Activated T-cell treated with anti-CD3 and anti-CD28 coated beads, Interleukin-2, amount 50 U/mL, for 1 hour (primary cell): ENCODE results near the gene PRUNE2.
"Not testable (repeated sequence)": the region's sequence is repeated elsewhere in the genome, so short reads cannot be mapped to it uniquely, and the experiment has no call there.

Experiments used
- DNase-seq: peaks from one replicate; pipeline ENCODE4 v3.0.0-alpha.2; 2020

The PRUNE2 gene, protein sequence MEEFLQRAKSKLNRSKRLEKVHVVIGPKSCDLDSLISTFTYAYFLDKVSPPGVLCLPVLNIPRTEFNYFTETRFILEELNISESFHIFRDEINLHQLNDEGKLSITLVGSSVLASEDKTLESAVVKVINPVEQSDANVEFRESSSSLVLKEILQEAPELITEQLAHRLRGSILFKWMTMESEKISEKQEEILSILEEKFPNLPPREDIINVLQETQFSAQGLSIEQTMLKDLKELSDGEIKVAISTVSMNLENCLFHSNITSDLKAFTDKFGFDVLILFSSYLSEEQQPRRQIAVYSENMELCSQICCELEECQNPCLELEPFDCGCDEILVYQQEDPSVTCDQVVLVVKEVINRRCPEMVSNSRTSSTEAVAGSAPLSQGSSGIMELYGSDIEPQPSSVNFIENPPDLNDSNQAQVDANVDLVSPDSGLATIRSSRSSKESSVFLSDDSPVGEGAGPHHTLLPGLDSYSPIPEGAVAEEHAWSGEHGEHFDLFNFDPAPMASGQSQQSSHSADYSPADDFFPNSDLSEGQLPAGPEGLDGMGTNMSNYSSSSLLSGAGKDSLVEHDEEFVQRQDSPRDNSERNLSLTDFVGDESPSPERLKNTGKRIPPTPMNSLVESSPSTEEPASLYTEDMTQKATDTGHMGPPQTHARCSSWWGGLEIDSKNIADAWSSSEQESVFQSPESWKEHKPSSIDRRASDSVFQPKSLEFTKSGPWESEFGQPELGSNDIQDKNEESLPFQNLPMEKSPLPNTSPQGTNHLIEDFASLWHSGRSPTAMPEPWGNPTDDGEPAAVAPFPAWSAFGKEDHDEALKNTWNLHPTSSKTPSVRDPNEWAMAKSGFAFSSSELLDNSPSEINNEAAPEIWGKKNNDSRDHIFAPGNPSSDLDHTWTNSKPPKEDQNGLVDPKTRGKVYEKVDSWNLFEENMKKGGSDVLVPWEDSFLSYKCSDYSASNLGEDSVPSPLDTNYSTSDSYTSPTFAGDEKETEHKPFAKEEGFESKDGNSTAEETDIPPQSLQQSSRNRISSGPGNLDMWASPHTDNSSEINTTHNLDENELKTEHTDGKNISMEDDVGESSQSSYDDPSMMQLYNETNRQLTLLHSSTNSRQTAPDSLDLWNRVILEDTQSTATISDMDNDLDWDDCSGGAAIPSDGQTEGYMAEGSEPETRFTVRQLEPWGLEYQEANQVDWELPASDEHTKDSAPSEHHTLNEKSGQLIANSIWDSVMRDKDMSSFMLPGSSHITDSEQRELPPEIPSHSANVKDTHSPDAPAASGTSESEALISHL (N-terminal part only)

DNA sequence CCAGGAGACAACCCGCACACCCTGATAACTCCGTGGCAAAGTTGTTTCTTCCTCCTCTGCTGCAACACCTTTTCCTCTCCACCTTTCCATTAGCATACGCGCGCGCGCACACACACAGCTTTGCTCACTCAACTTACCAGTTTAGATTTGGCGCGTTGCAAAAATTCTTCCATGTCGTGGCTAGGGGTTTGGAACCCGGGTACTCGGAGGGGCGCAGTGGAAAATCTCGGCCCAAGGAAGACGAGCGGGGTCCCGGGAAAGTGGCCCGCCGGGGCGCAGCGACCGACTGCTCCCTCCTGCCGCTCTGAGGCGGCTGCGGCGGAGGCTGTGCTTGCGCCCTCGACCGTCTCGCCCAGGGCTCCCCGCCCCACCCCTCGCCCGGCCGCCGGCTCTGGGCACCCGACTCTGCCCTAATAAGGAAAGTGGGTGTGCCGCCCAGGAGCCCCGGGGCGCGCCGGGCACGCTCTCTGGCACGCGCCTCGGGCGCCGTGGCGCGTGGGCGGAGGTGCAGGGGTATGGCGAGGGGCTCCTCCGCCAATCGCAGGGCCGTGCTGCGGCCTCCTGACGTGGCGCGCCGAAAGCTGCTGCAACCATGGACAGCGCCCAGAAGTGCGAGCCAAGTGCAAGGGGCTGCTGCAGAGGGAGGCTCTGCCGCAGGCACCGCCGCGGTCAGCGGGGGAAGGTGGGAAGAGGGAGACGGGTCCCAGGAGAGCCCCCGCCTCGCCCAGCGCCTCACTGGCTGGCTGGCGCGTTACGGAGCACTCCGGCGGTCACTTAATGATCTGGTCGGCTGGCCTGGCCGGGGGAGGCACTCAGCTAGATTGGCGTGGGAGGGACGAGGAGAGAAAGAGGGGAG is at the start of gene PRUNE2:
Gene PRUNE2 (minus strand): TSS at position 324 of the 856 bp plus-strand sequence. CDS start 151 bp downstream, at position 173.
- DNase-seq, result no peak

DNA sequence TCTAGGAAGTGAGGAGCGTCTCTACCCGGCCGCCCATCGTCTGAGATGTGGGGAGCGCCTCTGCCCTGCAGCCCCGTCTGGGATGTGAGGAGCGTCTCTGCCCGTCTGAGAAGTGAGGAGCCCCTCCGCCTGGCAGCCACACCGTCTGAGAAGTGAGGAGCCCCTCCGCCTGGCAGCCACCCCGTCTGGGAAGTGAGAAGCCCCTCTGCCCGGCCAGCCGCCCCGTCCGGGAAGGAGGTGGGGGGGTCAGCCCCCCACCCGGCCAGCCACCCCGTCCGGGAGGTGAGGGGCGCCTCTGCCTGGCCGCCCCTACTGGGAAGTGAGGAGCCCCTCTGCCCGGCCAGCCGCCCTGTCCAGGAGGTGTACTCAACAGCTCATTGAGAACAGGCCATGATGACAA is 49.5 kb upstream of the PRUNE2 start:
- not testable (repeated sequence) for DNase-seq

DNA sequence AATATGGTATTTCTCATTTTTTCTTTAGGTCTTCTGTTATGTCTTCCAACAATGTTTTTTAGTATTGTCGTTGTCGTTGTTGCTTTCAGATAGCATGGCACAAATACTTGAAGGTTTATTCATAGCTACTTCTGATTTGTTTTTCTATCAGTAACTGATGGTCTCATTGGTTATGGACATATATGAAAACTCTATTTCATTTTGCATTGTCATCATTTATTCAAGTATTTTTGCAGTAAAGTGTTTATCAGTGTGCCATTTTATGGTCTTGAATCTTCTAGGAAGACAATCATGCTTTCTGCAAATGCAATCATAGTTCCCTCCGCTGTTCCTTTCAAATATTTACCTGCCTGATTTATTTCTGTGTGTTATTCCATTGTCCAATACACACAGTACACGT is 44.0 kb upstream of the PRUNE2 start:
- DNase-seq, result no peak

DNA sequence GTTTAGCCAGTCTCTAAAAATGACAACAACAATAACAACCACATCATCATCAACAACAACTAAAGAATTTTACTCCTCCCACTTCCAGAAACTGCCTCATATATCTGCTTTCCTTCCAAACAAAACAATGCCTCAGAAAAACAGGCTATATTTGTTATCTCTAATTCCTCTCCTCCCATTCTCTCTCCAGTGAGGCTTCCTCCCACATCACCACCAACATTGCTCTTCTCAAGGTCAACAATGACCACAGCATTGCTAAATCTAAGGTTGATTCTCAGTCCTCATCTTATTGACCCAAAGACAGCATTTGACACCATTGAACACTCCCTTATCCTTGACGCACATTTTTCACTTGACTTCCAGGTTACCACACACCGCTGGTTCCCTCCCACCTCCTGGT is 38.1 kb upstream of the PRUNE2 start:
- DNase-seq, result no peak

DNA sequence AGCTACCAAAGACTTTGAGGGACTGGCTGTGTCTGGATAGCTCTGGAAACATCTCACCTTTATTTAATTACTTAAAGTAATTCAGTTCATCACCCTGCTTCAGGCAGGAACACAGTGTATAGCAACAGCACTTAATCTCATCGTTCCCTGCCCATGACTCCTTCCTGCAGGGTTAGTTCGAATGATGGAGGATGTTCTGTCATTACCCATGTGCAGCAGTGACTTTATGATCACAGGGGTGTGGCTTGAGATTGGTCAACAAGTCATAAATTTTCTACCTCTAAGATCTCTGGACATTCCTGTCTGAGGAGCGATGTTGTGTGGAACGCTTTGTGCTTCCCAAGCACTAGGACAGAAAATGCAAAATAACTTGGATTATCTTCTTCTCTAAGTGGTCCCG is 37.1 kb upstream of the PRUNE2 start:
- no peak for DNase-seq

DNA sequence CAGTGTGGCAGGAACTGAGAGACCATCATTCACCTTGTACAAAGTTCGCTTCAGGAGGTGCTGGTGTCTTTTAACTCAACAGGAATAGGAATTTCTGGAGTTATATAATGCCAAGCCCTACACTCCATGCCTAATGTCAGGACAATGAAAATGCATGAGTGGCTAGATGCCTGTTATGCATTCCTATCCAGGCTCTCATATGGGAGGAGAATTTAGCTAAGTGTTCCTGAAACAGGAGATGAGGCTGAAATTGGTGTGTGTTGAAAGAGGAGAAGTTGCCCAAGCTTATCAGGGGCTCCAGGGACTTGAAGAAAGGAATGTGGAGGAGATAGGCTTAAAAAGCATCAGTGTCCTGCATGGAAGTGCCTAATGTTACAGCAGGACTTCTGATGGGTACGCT is 26.8 kb upstream of the PRUNE2 start:
- no peak for DNase-seq

DNA sequence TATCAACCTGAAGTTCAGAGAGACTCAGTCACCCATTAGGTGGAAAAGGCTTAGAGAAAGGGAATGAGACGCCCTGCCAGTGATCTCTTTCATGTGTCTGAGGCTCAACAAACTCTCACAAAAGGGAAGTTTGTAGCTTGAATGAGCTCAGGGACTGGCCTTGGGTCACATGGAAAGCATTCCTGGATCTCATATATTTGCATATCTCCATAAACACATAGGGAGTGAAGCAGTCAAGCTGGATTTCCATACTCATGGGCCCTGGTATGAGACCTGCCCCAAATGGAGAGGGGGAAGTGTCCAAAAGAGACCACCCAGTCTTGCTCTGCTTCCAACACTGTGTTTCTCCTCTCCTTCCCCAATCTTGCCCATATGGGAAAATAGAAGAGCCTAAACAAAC is 26.4 kb upstream of the PRUNE2 start:
- DNase-seq, result no peak

DNA sequence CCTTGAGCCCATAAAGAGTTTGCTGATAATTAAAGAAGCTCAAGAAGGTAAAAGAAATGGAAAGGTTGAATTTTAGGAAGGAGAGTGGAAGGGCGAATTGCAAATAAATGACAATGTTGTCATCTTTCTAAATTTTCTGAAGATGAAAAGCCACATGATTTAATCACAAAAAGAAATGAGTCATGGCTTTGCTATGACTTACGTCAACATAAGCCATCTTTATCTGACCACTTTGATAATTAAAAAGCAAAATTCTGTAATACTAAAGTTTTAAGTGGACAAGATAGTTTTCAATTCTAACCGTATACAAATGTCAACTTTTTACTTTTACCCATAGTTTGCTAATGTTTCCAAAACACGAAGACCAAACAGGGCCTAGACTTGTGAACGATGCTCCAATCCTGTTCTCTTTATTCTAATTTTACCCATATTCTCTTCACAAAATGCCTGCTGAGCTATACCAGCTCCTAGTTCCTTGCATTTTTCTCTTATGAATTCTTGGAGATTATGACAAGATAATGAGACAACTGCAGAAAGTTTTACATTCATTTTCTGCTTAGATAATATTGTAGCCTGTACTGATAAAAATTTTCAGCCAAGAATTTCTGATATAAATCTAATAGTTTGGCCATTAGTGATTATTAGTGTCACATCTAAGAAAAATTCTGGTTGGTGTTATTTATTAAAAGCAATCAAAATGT is 21.8 kb upstream of the PRUNE2 start:
- DNase-seq, result no peak

DNA sequence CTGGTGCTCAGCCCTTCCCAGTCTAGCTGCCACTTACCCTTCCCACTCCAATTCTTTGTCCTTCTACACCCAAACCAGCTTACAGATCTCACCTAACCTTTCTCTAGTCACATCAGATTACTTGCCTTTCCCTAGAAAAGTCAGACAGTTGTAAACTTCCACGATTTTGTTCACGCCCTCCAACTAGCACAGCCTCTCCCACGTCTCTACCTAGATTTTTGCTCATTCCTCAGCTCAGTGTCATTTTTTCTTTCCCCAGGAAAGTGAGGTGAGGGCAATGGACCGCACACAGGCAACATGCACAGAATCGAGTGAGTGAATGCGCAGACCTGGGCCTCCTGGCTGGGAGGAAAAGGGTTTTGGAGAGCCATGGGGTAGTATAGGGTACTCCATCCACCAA is 20.9 kb upstream of the PRUNE2 start:
- no peak for DNase-seq

DNA sequence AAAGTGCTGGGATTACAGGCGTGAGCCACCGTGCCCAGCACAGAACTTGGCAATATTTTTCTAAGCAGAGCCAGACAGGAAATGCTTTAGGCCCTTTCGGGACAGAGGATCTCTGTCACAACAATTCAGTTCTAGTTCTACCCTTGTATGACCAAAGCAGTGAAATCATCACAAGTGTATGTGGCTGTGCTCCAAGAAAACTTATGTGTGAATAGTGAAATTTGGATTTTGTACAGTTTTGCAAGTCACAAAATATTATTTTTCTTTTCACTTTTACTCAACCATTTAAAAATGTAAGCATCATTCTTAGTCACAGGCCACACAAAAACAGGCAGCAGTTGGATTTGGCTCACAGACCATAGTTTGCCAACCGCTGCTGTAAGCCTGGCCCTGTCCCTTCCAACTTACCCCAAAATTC is 20.4 kb upstream of the PRUNE2 start:
- DNase-seq, result no peak

DNA sequence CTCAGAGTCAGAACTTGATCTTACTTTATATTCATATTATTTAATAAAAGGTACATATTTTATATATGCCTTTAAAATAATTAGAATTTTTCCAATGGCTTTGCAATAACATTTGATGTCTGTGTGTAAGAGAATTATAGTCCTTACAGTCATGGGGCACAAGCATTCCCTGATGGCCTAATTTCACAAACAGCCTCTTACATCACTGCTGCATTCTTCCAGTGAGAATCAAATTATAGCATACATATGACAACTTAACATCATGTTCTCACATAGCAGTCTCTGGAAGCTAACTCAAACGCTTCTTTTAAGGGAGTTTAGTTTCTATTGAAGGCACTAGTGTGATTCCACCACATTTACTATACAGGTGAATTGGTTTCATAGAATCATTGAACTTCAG is 15.3 kb upstream of the PRUNE2 start:
- no peak for DNase-seq

DNA sequence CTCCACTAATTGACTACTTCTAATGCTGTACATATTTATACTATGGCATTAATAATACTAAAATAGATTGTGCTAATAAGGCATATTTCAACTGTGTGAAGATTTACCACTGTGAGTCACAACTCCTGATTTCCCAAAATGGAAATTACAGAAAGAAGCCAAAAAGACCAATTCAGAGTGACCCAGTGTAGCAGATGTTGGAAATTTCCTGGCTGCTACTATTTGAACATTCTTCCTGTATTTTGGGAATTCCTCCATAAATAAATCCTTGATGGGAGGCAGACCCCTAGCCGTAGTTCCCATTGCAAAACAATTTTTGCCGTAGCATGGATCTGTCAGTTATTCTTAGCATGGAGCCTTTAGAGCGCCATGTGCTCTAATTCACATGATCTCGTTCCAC is 11.4 kb upstream of the PRUNE2 start:
- DNase-seq, result no peak

DNA sequence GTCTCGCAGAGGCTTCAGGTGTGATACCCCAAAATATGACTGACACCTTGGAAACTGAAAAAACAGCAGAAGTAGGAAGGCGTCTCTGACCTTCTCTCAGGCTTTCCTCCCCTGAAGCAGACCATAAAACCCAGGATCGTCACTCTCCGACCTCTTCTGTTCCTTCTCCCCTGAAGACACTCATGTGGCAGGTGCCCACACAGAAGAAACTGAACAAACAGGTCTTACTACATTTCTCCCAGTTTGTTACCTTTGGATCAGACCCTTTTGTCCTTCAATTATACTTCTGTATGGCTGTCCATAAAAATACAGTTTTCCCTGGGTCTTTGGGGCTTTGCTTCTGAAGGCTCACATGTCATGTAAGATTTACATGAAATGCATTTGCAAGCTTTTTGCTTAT is 10.3 kb upstream of the PRUNE2 start:
- no peak for DNase-seq

DNA sequence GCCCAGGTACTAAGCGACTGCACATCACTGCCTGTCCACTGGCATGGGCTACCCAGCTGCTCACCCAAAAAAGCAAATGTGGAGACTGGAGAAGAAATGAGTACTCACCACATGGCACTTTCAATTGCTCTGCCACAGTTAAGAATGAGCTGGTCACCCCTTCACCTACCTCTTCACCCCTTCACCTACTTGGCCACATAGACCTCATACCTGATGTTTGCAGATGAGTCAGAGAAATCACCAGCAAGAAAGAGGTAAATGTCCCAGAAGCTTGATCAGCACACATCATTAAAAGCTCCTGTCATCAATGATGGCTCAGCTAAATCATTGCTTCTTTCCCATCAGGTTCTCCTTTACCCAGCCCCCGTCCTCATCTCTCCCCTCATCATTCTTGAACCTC is 7.6 kb upstream of the PRUNE2 start:
- DNase-seq, result no peak

DNA sequence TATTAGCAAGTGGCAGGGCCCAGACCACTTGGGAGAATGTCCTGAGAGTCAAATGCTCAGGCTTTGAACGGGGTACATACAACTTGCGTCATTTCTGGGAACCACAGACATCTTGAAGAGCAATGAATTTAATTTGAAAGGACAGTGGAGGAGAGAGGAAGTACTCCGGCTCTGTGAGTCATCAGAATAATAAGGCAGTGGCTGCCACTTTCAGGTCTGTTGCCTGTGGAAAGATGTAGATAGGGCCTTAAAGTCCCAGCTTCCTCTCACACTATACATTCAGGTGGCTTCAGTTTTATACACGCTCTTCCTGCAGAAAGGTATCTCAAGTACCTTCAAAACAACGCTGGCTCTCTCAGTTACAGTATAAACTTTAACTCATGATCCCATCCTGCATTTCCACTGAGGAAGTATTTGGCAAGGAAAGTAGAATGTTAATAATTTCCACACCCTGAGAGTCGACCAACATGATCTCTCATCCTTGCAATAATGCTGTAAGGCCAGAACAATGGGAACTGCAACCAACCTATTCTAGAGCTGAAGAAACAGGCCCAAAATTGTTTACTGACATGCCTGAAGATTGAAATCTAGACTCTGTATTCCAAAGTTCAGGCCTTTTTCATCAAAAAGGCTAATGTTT is 6.8 kb upstream of the PRUNE2 start:
- DNase-seq, result no peak

DNA sequence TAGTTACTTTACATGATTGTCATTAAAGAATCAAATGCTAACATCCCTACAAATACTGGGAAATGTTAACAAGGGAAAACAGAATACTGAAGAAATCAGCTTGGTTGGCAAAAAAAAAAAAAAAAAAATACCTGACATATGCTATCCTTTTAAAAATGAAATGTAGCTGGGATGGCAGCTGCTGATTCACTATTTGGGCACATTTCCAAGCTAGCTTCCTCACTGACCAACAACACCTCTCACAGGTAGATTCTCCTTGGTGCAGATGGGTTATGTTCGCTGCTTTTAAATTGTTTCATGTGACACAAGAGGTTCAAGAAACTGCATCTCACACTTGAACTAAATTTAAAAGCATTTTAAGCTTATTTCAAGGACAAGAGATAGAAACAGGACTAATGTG is 6.1 kb upstream of the PRUNE2 start:
- no peak for DNase-seq

DNA sequence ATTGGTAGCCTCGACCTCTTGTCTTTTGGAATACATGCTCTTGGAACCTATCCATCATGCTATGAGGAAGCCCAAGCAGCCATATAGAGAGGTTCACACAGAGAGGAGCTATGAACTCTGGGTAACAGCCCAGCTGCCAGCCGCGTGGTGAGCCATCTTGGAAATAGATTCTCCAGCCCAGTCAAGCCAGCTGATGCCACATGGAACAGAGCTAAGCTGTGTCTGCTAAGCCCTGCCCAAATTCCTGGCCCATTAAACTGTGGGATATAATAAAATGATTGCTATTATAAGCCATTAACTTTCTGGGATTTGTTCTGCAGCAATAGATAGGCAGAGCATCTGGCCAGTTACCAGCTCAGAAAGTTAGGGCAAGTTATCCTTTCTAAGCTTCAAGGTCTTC is 4.9 kb upstream of the PRUNE2 start:
- no peak for DNase-seq

DNA sequence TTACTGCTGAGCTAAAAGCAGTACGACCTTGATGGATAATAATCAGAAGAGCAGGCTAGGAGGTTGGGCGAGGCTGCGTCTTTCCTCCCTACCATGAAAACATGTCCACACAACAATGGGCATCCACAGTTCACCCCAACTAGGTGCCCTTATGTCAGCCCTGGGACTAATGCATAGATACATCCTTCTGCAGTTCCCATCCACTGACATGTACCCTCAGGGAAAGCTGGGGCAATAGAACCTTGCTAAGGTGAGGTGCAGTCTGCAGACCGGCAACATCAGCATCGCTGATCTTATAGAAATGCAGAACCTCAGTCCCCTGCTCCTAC is 697 bp upstream of the PRUNE2 start:
- DNase-seq, result no peak

DNA sequence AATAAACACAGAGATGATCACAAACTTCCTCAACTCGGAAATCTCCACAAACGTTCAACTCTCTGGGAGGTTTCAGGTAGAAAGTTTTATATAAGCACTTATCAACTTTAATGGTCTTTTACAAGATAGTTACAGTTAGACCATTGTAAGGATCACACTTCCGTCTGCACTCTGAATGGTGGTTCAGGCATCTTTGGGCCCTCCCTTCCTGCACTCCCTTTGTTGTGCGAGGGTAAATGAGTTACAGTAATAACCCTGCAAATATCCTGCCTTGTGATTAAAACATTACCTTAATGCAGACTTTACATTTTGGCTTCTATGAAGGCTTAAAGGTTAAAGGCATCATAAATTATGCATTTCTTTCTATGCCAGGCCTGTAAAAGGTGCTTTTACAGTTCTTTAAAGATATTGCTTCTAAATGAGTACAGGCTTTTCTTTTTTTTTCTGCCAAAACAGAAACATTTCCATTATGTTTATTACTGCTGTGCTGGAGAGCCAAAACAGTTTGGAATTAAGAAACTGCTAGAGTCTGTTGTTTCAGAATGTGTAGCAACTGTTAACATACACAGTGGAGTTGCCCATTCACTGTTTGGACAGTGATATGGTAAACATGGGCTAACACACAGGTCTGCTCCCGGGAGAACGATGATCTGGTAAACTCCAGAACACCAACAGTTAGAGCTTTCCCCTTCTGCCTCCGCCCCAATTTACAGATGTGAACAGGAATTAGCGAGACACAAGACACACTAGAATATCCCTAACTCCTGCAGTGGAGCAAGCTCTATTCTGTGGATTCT is 1.1 kb downstream of the PRUNE2 start:
- no peak for DNase-seq

DNA sequence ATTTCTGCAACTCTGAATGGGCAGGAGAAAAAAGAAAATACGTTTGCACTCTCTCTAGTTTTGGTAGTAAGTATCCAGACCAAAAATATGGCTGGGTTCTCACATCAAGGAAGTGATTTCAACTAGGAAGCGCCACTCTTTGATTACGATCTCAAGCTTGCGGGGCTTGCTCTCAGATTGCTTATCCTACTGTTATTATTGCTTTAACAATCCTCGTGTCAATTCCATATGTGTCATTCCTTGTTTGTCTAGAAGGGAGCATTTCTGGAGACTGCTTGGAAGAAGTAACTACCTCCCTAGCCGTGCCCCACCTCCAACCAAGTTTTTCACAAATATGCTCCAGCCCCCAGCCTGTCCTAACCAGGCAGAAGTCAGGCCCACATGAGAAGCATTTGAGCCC is 3.5 kb downstream of the PRUNE2 start:
- no peak for DNase-seq
